DMS 273 (cell line): ENCODE measurements around the gene AGAP6.
"Not testable (repeated sequence)": the region's sequence is repeated elsewhere in the genome, so short reads cannot be mapped to it uniquely, and the experiment has no call there.

Experiments used
- DNase-seq: peaks from one replicate; lab custom pipeline; 2025; ENCODE audit not compliant: unreplicated experiment; lab: John Stamatoyannopoulos, UW

The AGAP6 gene

GRCh38 chr10:50024716-50025383, 36.6 kb downstream of the AGAP6 start:
- DNase-seq = not testable (repeated sequence)

- no peak for DNase-seq
Observed at GRCh38 chr10:50025627-50026026, 37.4 kb downstream of the AGAP6 start.

GRCh38 chr10:50027195-50027594, 39.0 kb downstream of the AGAP6 start:
- no peak for DNase-seq

- DNase-seq = no peak
Observed at GRCh38 chr10:50033481-50033880, 45.3 kb downstream of the AGAP6 start.

GRCh38 chr10:50035337-50035736, 47.1 kb downstream of the AGAP6 start:
- not testable (repeated sequence) for DNase-seq

GRCh38 chr10:50044941-50045664, 56.9 kb downstream of the AGAP6 start:
- DNase-seq = no peak

- not testable (repeated sequence) for DNase-seq
Observed at GRCh38 chr10:50046457-50046856, 58.3 kb downstream of the AGAP6 start.

GRCh38 chr10:50047594-50047993, 59.4 kb downstream of the AGAP6 start:
- not testable (repeated sequence) for DNase-seq

GRCh38 chr10:50051995-50052660, 63.9 kb downstream of the AGAP6 start:
- DNase-seq = not testable (repeated sequence)

GRCh38 chr10:50052778-50053376, 64.7 kb downstream of the AGAP6 start:
- DNase-seq = not testable (repeated sequence)

- DNase-seq = not testable (repeated sequence)
Observed at GRCh38 chr10:50055494-50056292, 67.5 kb downstream of the AGAP6 start.

GRCh38 chr10:50056654-50057053, 68.4 kb downstream of the AGAP6 start:
- not testable (repeated sequence) for DNase-seq

- not testable (repeated sequence) for DNase-seq
Observed at GRCh38 chr10:50058727-50059126, 70.5 kb downstream of the AGAP6 start.

GRCh38 chr10:50059946-50060345, 71.7 kb downstream of the AGAP6 start:
- not testable (repeated sequence) for DNase-seq
